PC-9 (cell line): ENCODE results near the gene FLT3. TPM values are rescaled to one million over a fixed set of nuclear protein-coding genes. Genes with fewer than 3 reads are reported as not detected.

Experiments
- BruUV-seq: library from RNA; stranded (reverse); fragments of 400-500 nt; replicated peaks from 2 replicates; lab custom pipeline; 2021; lab: Mats Ljungman, UMichigan
- CTCF ChIA-PET: fragments of 300-600 bp; sonication (Branson Sonifier 250); formaldehyde crosslinking; loops from one replicate; lab custom pipeline; 2022; ENCODE audit warnings: antibody characterized with exemption; lab: Charles Lee
- POLR2A ChIA-PET: fragments of 300-600 bp; sonication (Branson Sonifier 250); formaldehyde crosslinking; loops from one replicate; lab custom pipeline; 2022; ENCODE audit warnings: antibody characterized with exemption; ENCODE audit not compliant: unreplicated experiment; lab: Charles Lee
- DNase-seq, 2 experiments: peaks; one replicate each; pipeline versions ENCODE4 v3.0.0 to v3.0.0-alpha.2; 2015 to 2022; ENCODE audit warnings: mixed read lengths in 1 of 2
- H2AFZ ChIP-seq: fragments of 200-600 bp; sonication (generic); 2 replicates; pipeline ENCODE4 v1.8.1; 2017; ENCODE audit warnings: antibody characterized with exemption
- H3F3A ChIP-seq: fragments of 200-600 bp; sonication (generic); 2 replicates; pipeline ENCODE4 v1.8.1; 2017; ENCODE audit warnings: antibody characterized with exemption, mild to moderate bottlenecking, low read depth; ENCODE audit not compliant: insufficient read depth
- H3K27ac ChIP-seq: fragments of 200-600 bp; sonication (generic); 2 replicates; pipeline ENCODE4 v1.6.1; 2016; ENCODE audit warnings: mixed run types
- H3K27me3 ChIP-seq: fragments of 200-600 bp; sonication (generic); 2 replicates; pipeline ENCODE4 v1.6.1; 2016; ENCODE audit warnings: low read depth, mixed run types; ENCODE audit not compliant: insufficient read depth
- H3K36me3 ChIP-seq: fragments of 200-600 bp; sonication (generic); 2 replicates; pipeline ENCODE4 v1.6.1; 2016; ENCODE audit warnings: low read depth, mixed run types
- H3K4me1 ChIP-seq: fragments of 200-600 bp; sonication (generic); replicated peaks from 2 replicates; pipeline ENCODE4 v1.6.1; 2016; ENCODE audit warnings: mixed run types; ENCODE audit not compliant: insufficient read depth
- H3K4me2 ChIP-seq: fragments of 200-600 bp; sonication (generic); 2 replicates; pipeline ENCODE4 v1.6.1; 2017; ENCODE audit warnings: mixed run types
- H3K4me3 ChIP-seq: fragments of 200-600 bp; sonication (generic); 2 replicates; pipeline ENCODE4 v1.6.1; 2016; ENCODE audit warnings: mixed run types
- H3K79me2 ChIP-seq: fragments of 200-600 bp; sonication (generic); 2 replicates; pipeline ENCODE4 v1.6.1; 2017; ENCODE audit warnings: low read depth, mixed run types
- H3K9me2 ChIP-seq: fragments of 200-600 bp; sonication (generic); 2 replicates; pipeline ENCODE4 v1.8.1; 2017; ENCODE audit warnings: mild to moderate bottlenecking; ENCODE audit not compliant: insufficient read depth
- H3K9me3 ChIP-seq: fragments of 200-600 bp; sonication (generic); 2 replicates; pipeline ENCODE4 v1.8.1; 2016; ENCODE audit warnings: low read depth; ENCODE audit not compliant: insufficient read depth
- H4K20me1 ChIP-seq: fragments of 200-600 bp; sonication (generic); 2 replicates; pipeline ENCODE4 v1.8.1; 2017; ENCODE audit not compliant: insufficient read depth
- EZH2 ChIP-seq: fragments of 200-600 bp; sonication (generic); IDR thresholded peaks from 2 replicates; pipeline ENCODE4 v1.8.0; 2017; ENCODE audit warnings: antibody characterized with exemption, low read depth
- intact Hi-C: fragments of 100-400 bp; cut with micrococcal nuclease; formaldehyde crosslinking; loops from one replicate; pipeline ENCODE4 v1.10.0; 2022; ENCODE audit not compliant: unreplicated experiment
- total RNA-seq: library from RNA; stranded (reverse); gene quantifications from 2 replicates; pipeline ENCODE4 v1.2.3, GENCODE V29; 2021
- TF ChIP-seq, protein P1 (sequence below): fragments of 200-600 bp; sonication (generic); conservative IDR thresholded peaks from 2 replicates; pipeline ENCODE4 v1.6.1; 2017; ENCODE audit warnings: mixed run types, antibody characterized with exemption, mild to moderate bottlenecking, moderate library complexity

Gene FLT3
- total RNA-seq, 1 experiment from 2014 or later, result not detected

DNA sequence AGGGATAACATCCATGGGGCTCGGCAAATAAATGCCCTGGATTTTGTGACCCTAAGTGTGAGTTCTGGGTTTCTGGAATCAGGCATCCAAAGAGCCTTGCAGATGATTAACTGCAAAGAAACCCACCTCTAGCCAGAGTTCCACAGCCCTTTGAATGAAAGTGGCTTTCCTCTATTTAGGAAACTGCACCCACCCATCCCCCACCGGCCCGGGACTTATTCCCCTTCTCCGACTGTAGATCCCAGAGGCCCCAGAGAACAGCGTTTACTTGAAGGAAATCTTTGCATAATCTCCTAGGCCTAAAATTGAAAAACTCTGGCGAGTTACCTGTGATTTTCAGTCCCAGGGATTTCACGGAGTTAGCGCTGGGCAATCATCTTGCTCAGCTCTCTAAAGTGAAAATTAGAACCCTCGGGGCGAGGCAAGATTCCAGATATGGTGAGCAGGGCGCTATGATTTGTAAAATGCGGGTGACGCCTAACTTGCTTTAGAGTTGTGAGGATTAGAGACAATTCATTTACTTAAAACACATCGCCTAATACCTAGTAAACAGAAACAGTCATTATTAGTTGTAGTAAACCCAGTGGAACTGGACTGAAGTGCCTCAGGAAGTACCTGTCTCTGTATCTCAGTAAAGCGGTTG lies 121.3 kb downstream of the FLT3 start:
- TF ChIP-seq, protein P1, sequence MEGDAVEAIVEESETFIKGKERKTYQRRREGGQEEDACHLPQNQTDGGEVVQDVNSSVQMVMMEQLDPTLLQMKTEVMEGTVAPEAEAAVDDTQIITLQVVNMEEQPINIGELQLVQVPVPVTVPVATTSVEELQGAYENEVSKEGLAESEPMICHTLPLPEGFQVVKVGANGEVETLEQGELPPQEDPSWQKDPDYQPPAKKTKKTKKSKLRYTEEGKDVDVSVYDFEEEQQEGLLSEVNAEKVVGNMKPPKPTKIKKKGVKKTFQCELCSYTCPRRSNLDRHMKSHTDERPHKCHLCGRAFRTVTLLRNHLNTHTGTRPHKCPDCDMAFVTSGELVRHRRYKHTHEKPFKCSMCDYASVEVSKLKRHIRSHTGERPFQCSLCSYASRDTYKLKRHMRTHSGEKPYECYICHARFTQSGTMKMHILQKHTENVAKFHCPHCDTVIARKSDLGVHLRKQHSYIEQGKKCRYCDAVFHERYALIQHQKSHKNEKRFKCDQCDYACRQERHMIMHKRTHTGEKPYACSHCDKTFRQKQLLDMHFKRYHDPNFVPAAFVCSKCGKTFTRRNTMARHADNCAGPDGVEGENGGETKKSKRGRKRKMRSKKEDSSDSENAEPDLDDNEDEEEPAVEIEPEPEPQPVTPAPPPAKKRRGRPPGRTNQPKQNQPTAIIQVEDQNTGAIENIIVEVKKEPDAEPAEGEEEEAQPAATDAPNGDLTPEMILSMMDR, result no peak
- TF ChIP-seq EZH2, result no peak
- H3K27me3 ChIP-seq, result peaks cover 46% of the 10 kb centered on the region
- no TSS peak for BruUV-seq

DNA sequence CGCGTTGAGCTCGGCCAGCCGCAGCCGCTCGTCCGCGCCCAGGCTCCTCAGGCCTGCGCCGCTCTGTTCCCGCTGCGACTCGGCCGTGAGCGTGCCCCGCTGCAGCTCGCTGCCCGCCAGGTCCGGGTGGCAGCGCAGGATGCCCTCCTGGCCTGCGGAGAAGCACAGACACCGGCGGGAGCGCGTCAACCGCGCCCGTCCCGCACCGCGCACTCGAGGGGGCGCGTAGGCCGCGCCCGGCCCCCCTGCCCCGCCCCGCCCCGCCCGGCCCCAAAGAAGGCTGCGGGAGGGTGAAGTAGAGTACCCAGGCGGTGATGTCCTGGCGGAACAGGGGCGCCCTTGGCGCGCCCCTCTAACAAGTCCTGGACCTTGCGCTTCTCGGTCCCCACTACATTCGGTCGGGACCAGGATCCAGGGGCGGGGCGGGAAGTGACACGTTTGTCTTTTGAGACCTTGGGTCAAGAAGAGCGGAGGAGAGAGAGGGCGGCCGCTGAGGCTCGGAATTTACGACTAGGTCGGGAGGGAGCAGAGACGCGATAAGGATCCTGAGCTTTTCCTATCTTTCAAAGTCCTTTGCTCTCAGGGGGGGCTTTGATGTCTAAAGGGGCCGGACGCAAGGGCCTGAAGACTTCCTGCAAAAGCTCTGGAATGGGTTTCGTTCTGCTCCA lies 121.9 kb downstream of the FLT3 start:
- no peaks in the 10 kb centered on the region for H3F3A ChIP-seq
- BruUV-seq, result no TSS peak
- no peak overlapping the region for H2AFZ ChIP-seq
- H3K79me2 ChIP-seq, result no peaks in the 10 kb centered on the region
- no peak overlapping the region for H3K27ac ChIP-seq
- TF ChIP-seq, protein P1, result no peak
- no peak for TF ChIP-seq EZH2
- no peaks in the 10 kb centered on the region for H3K9me2 ChIP-seq
- no peak overlapping the region for H3K4me3 ChIP-seq
- ChIA-PET CTCF (no interaction called here), POLR2A (no interaction called here)
- no peaks in the 10 kb centered on the region for H3K36me3 ChIP-seq
- no peaks in the 10 kb centered on the region for H4K20me1 ChIP-seq
- DNase-seq, result no peak
- H3K9me3 ChIP-seq, result no peaks in the 10 kb centered on the region
- no peaks in the 10 kb centered on the region for H3K4me1 ChIP-seq
- peaks cover 46% of the 10 kb centered on the region for H3K27me3 ChIP-seq
- intact Hi-C loops, result no loop called here
- H3K4me2 ChIP-seq, result no peak overlapping the region

More for the DNA sequence above, 121.3 kb downstream of the FLT3 start:
- no peak overlapping the region for H3K27ac ChIP-seq
- no peak overlapping the region for H2AFZ ChIP-seq
- ChIA-PET CTCF (no interaction called here), POLR2A (no interaction called here)
- intact Hi-C loops, result no loop called here
- no peaks in the 10 kb centered on the region for H3K4me1 ChIP-seq
- no peak overlapping the region for H3K4me2 ChIP-seq
- no peaks in the 10 kb centered on the region for H3K36me3 ChIP-seq
- H3K9me3 ChIP-seq, result no peaks in the 10 kb centered on the region
- H3K79me2 ChIP-seq, result no peaks in the 10 kb centered on the region
- DNase-seq, result no peak
- no peak overlapping the region for H3K4me3 ChIP-seq
- no peaks in the 10 kb centered on the region for H3K9me2 ChIP-seq
- H4K20me1 ChIP-seq, result no peaks in the 10 kb centered on the region
- no peaks in the 10 kb centered on the region for H3F3A ChIP-seq

DNA sequence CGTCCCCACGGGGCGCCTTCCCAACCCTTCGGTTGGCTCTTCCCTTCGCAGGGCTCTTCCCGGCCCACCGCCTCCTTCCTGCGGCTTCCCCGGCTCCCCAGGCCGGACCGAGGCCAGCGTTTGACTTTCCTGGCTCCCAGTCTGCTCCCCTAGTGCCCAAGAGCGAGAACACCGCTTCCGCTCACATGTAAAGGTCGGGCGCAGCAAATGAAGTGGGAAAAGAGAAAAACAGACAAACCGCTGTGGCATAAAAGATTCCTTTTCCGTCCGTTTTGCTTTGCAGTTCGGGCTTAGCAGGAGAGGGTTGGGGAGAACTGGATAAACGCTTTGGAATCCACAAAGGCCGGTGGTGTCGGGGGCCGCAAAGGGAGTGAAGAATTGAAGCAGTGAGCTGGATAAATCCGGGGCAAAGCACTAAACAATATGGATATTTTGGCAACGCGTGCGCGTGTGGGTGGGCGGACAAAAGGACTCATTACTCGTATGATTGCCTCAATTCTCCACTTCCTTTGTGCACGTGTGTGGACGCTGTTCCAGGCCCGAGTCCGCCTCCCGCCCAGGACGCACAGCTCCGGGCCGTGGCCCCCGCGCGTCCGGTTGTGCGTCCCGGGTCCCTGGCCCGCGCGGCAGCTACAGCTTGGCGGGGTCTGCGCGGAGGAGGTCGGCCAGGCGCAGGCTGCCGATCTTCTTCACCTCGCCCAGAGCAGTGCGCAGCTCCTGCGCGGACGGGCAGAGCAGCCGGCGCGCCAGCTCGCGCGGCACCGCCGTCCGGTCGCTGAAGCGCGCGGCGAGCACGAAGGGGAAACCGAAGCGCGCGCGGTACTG lies 122.7 kb downstream of the FLT3 start:
- BruUV-seq, result no TSS peak
- H3K4me3 ChIP-seq, result no peak overlapping the region
- no peak overlapping the region for H3K4me2 ChIP-seq
- TF ChIP-seq EZH2, result no peak
- TF ChIP-seq, protein P1, result no peak
- intact Hi-C loops, result no loop called here
- ChIA-PET POLR2A (no interaction called here), CTCF (no interaction called here)
- no peaks in the 10 kb centered on the region for H4K20me1 ChIP-seq
- no peak overlapping the region for H2AFZ ChIP-seq
- peaks cover 43% of the 10 kb centered on the region for H3K27me3 ChIP-seq
- DNase-seq, result no peak
- no peaks in the 10 kb centered on the region for H3K4me1 ChIP-seq
- no peaks in the 10 kb centered on the region for H3K79me2 ChIP-seq
- H3F3A ChIP-seq, result no peaks in the 10 kb centered on the region
- no peak overlapping the region for H3K27ac ChIP-seq
- H3K9me2 ChIP-seq, result no peaks in the 10 kb centered on the region
- H3K36me3 ChIP-seq, result no peaks in the 10 kb centered on the region
- H3K9me3 ChIP-seq, result no peaks in the 10 kb centered on the region
